HepG2 (cell line): ENCODE results near the gene KCNMA1. TPM values are rescaled to one million over a fixed set of nuclear protein-coding genes. Genes with fewer than 3 reads are reported as not detected.
A peak's percentile ranks its signal among the peaks of the same experiment; 100 is the strongest.

Source experiments
- ATAC-seq: fragments of 200-7000 bp; cut with Tn5 transposase; 3 replicates; pipeline ENCODE4 v1.9.1; 2020; ENCODE audit warnings: mild to moderate bottlenecking, moderate library complexity
- BruUV-seq: library from RNA; stranded (reverse); fragments of 400-500 nt; replicated peaks from 2 replicates; lab custom pipeline; 2021; lab: Mats Ljungman, UMichigan
- CTCF ChIA-PET: fragments of 300-600 bp; formaldehyde crosslinking; extraction: SDS; loops from one replicate; lab custom pipeline; 2021; ENCODE audit warnings: low total read pairs, inconsistent platforms, low intra/inter-chr PET ratio; lab: Yijun Ruan, JAX
- POLR2A ChIA-PET: fragments of 350-600 bp; sonication (Branson Sonifier 250); formaldehyde crosslinking; loops from one replicate; lab custom pipeline; 2020; ENCODE audit warnings: antibody characterized with exemption, inconsistent platforms; lab: Yijun Ruan, JAX
- DNase-seq: peaks from one replicate; pipeline ENCODE4 v3.0.0-alpha.2; 2015; ENCODE audit warnings: low spot score
- FAIRE-seq: peaks from 3 replicates; lab custom pipeline; 2011; peaks lifted over from hg19 to GRCh38; lab: Jason Lieb, UNC
- H2AFZ ChIP-seq: one replicate; pipeline ENCODE4 v1.6.1; 2011; ENCODE audit warnings: low read length, inconsistent platforms
- H3K27ac ChIP-seq: fragments of 300-600 bp; 3 replicates; pipeline ENCODE4 v1.8.0; 2011; ENCODE audit warnings: mixed run types, mild to moderate bottlenecking, mixed read lengths, low read length, inconsistent platforms; ENCODE audit not compliant: insufficient read depth; ENCODE audit errors: extremely low read length
- H3K27me3 ChIP-seq, 2 experiments: fragments of 200-600 bp in 1 of 2; 2 replicates in 1 of 2; 3 replicates in 1 of 2; pipeline versions ENCODE4 v1.6.0 to v1.8.0; 2011; ENCODE audit warnings: low read length in 2 of 2, mild to moderate bottlenecking in 2 of 2, moderate library complexity in 2 of 2, inconsistent platforms in 1 of 2; ENCODE audit not compliant: insufficient read depth in 2 of 2, control insufficient read depth in 1 of 2
- H3K36me3 ChIP-seq, 2 experiments: fragments of 200-600 bp in 1 of 2; replicated peaks in 1 of 2; 2 replicates in 1 of 2; 3 replicates in 1 of 2; pipeline versions ENCODE4 v1.5.1 to v1.8.0; 2011; ENCODE audit warnings: low read length in 2 of 2, inconsistent platforms in 1 of 2; ENCODE audit not compliant: insufficient read depth in 2 of 2, control insufficient read depth in 1 of 2
- H3K4me1 ChIP-seq: 2 replicates; pipeline ENCODE4 v1.5.1; 2012; ENCODE audit warnings: low read length, inconsistent platforms; ENCODE audit not compliant: insufficient read depth
- H3K4me2 ChIP-seq: 2 replicates; pipeline ENCODE4 v1.6.0; 2011; ENCODE audit warnings: low read depth, low read length, inconsistent platforms
- H3K4me3 ChIP-seq, 3 experiments: fragments of 200-600 bp in 1 of 3; sonication (generic), shearing (Covaris generic) in 1 of 3; replicated peaks in 1 of 3; 2 replicates each; pipeline ENCODE4 v1.5.1; 2011 to 2016; ENCODE audit warnings: low read length in 3 of 3, inconsistent platforms in 2 of 3, low read depth in 2 of 3, mild to moderate bottlenecking in 2 of 3, control low read depth in 1 of 3, mixed read lengths in 1 of 3; ENCODE audit not compliant: insufficient read depth in 1 of 3
- H3K79me2 ChIP-seq: one replicate; pipeline ENCODE4 v1.6.1; 2011; ENCODE audit warnings: low read length, inconsistent platforms; ENCODE audit not compliant: insufficient read depth
- H3K9ac ChIP-seq: 2 replicates; pipeline ENCODE4 v1.6.0; 2011; ENCODE audit warnings: mild to moderate bottlenecking, low read depth, low read length, inconsistent platforms; ENCODE audit not compliant: insufficient read depth
- H3K9me3 ChIP-seq: 2 replicates; pipeline ENCODE4 v1.5.1; 2012; ENCODE audit warnings: mild to moderate bottlenecking, low read length
- H4K20me1 ChIP-seq: 2 replicates; pipeline ENCODE4 v1.6.0; 2011; ENCODE audit warnings: inconsistent platforms, mild to moderate bottlenecking, low read length, moderate library complexity; ENCODE audit not compliant: insufficient read depth
- EP300 ChIP-seq, 3 experiments: sonication (generic) in 1 of 3; formaldehyde crosslinking in 1 of 3; IDR thresholded peaks; 2 replicates each; pipeline versions ENCODE4 v1.5.1 to v1.6.1; 2011 to 2020; ENCODE audit warnings: low read depth in 2 of 3, low read length in 2 of 3, borderline replicate concordance in 1 of 3, improper control_type of control experiment in 1 of 3, mild to moderate bottlenecking in 1 of 3, missing genetic modification reagents in 1 of 3, moderate library complexity in 1 of 3
- MAFF ChIP-seq: IDR thresholded peaks from 2 replicates; pipeline ENCODE4 v1.6.1; 2011; ENCODE audit warnings: low read depth, low read length, improper control_type of control experiment
- MAFK ChIP-seq, 2 experiments: IDR thresholded peaks in 1 of 2; conservative IDR thresholded peaks in 1 of 2; 2 replicates each; pipeline ENCODE4 v1.6.1; 2011; ENCODE audit warnings: improper control_type of control experiment in 2 of 2, low read length in 2 of 2
- ZNF263 ChIP-seq: sonication (generic); formaldehyde crosslinking; IDR thresholded peaks from 2 replicates; pipeline ENCODE4 v1.4.0; 2020; ENCODE audit warnings: missing genetic modification reagents
- ZNF543 ChIP-seq: sonication (generic); formaldehyde crosslinking; IDR thresholded peaks from 2 replicates; pipeline ENCODE4 v1.4.0; 2020; ENCODE audit warnings: mild to moderate bottlenecking, missing genetic modification reagents
- WGBS: methylation state at CpG from one replicate; pipeline ENCODE4 v1.1.6; 2017; ENCODE audit warnings: low lambda C conversion rate; 5-methylcytosine and 5-hydroxymethylcytosine counted together
- in situ Hi-C: cut with HindIII; loops from 2 replicates; pipeline ENCODE4 v1.10.0; 2017; ENCODE audit warnings: low pct_unique_long_range_greater_than_20kb; ENCODE audit not compliant: extremely low pct_ligation_motif_present
- intact Hi-C: fragments of 100-400 bp; cut with micrococcal nuclease; formaldehyde crosslinking; loops from one replicate; pipeline ENCODE4 v1.10.0; 2022; ENCODE audit not compliant: unreplicated experiment
- polyA plus RNA-seq, 8 experiments: library from polyadenylated mRNA; depleted of rRNA in 3 of 8; stranded (reverse) in 7 of 8; unstranded in 1 of 8; fragments of >200 nt; fragmentation: Illumina TruSeq in 4 of 8; extraction: Trizol in 4 of 8; gene quantifications; 2 replicates each; pipeline versions ENCODE4 v1.2.1 to v1.2.3, GENCODE V29; 2011 to 2016; ENCODE audit warnings: low read depth in 4 of 8, missing spikeins in 1 of 8, mixed read lengths in 1 of 8; ENCODE audit not compliant: insufficient read depth in 1 of 8
- total RNA-seq, 5 experiments: library from RNA; depleted of rRNA; stranded (reverse); fragments of >200 nt; fragmentation: Illumina TruSeq; extraction: Trizol; gene quantifications; 2 replicates each; pipeline ENCODE4 v1.2.3, GENCODE V29; 2016; ENCODE audit warnings: low read depth in 1 of 5
- TF ChIP-seq, protein P1 (sequence below): sonication (generic); formaldehyde crosslinking; IDR thresholded peaks from 2 replicates; pipeline ENCODE4 v1.4.0; 2020; ENCODE audit warnings: mild to moderate bottlenecking, missing genetic modification reagents, borderline replicate concordance

Gene KCNMA1
- total and polyA plus RNA-seq, 2 of the 13 experiments (the other 11 are each of a cell fraction or from before 2014, with no cell fraction given) = 0.02 TPM; not detected in 1

DNA sequence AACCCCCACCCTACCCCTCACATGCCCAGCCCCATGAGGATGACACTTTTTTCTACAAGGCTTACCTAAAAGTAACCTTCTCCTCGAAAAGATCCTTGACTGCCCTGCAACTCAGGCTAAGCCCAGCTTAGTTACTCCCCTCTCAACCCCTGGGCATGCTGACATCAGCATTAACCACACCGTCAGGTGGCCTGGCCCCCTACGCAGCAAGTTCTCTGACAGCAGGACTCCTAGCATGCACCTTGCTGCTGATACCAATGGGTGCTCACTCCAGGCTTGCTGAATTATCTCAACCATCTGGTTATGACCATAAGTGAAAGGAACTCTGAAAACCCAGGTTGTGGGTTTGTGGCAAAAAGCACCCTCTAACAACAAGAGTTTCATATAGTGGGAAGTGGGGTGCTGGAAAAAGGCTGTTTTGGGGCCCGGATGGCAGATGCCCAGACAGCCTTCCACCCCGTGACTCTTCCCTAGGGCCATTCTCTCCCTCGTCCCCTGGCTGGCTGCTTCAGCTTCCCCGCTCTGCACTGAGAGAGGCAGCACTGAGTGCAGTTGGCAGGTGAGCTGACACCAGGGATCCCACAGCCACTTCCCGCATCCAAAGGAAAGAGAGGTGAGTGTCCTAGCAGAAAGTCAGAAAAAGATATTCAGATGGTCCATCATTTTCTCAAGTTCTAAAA is 518.9 kb downstream of the KCNMA1 start:
- Histone ChIP-seq H3K4me3 (no peak overlapping the region), H3K9me3 (no peaks in the 10 kb centered on the region), H4K20me1 (no peaks in the 10 kb centered on the region), H3K9ac (no peak overlapping the region), H3K27me3 (peaks cover 0 to 17% of the 10 kb centered on the region in 2 experiments; a peak in 1 of 5 replicates), H3K27ac (no peak overlapping the region), H2AFZ (no peak overlapping the region), H3K79me2 (no peaks in the 10 kb centered on the region), H3K36me3 (no peaks in the 10 kb centered on the region), H3K4me2 (no peak overlapping the region), H3K4me1 (no peaks in the 10 kb centered on the region)
- FAIRE-seq (no peak), ATAC-seq (no peak), DNase-seq (no peak)
- in situ Hi-C loops = no loop called here
- WGBS = 35% methylated on average over 7 of the region's 8 CpGs
- no TSS peak for BruUV-seq
- ChIA-PET CTCF (no interaction called here), POLR2A (no interaction called here)
- intact Hi-C loops = loop anchor here (10.0 kb wide), 1 partner anchor 134 kb away; no protein-coding TSS in a partner anchor
- peak; percentile 81 for TF ChIP-seq MAFF
- TF ChIP-seq EP300 (IDR thresholded peaks at IDR 0.05; ENCODE audit: low read depth in 2 of 2, low read length in 2 of 2) = no peak
- no peak for TF ChIP-seq EP300 (CRISPR knock-in tag; IDR thresholded peaks at IDR 0.05; ENCODE audit: borderline replicate concordance)
- TF ChIP-seq, protein P1, sequence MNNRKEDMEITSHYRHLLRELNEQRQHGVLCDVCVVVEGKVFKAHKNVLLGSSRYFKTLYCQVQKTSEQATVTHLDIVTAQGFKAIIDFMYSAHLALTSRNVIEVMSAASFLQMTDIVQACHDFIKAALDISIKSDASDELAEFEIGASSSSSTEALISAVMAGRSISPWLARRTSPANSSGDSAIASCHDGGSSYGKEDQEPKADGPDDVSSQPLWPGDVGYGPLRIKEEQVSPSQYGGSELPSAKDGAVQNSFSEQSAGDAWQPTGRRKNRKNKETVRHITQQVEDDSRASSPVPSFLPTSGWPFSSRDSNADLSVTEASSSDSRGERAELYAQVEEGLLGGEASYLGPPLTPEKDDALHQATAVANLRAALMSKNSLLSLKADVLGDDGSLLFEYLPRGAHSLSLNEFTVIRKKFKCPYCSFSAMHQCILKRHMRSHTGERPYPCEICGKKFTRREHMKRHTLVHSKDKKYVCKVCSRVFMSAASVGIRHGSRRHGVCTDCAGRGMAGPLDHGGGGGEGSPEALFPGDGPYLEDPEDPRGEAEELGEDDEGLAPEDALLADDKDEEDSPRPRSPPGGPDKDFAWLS (CRISPR knock-in tag) = no peak
- peak; percentile 81 to 88 for TF ChIP-seq MAFK (conservative IDR thresholded peaks at IDR 0.05 in 1 of 2, IDR thresholded peaks at IDR 0.05 in 1 of 2; ENCODE audit: low read length in 2 of 2)
- no peak for TF ChIP-seq ZNF263 (CRISPR knock-in tag)
- no peak for TF ChIP-seq ZNF543 (CRISPR knock-in tag)
